A549 treated with GW870086 at 1 μM for 4 hours (cell line): Measurements from ENCODE around the gene PDILT. TPM values are rescaled to one million over a fixed set of nuclear protein-coding genes. Genes with fewer than 3 reads are reported as not detected.

Source experiments
- total RNA-seq: library from RNA; stranded (reverse); fragments of 200-300 nt; extraction: Qiagen RNA extraction; gene quantifications from 5 replicates; pipeline ENCODE4 v1.2.3, GENCODE V29; 2022; ENCODE audit warnings: low read depth

The PDILT gene, protein sequence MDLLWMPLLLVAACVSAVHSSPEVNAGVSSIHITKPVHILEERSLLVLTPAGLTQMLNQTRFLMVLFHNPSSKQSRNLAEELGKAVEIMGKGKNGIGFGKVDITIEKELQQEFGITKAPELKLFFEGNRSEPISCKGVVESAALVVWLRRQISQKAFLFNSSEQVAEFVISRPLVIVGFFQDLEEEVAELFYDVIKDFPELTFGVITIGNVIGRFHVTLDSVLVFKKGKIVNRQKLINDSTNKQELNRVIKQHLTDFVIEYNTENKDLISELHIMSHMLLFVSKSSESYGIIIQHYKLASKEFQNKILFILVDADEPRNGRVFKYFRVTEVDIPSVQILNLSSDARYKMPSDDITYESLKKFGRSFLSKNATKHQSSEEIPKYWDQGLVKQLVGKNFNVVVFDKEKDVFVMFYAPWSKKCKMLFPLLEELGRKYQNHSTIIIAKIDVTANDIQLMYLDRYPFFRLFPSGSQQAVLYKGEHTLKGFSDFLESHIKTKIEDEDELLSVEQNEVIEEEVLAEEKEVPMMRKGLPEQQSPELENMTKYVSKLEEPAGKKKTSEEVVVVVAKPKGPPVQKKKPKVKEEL
- not detected in 5 replicates for total RNA-seq

DNA sequence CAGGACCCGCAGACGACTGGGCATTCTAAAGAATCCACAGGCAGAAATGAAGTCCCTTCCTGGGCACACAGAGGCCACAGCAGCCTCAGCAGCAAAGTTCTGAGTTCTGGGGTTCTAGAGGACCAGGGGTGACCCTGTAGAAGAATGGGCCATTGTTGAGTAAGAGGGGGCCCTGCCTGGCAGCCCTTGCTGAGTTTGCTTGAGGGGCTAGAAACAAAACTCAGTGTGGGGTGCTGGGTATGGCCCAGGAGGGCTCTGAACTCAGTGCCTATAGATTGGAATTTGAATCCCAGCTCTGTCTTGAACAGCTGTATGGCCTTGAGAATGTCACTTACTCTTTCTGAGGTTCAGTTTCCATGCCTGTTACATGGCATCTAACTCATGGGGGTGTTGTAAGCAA lies at the start of gene PDILT:
Gene PDILT, minus strand, starts transcription at position 101 of the 400 bp plus-strand sequence. CDS start 5,437 bp downstream, outside the sequence.

GRCh38 chr16:20451364-20451763 lies 46.8 kb upstream of the PDILT start, which contains the start of gene ACSM2A:
Gene ACSM2A (plus strand): TSS chr16:20451521. CDS start chr16:20460115, 8,594 bp downstream.

DNA sequence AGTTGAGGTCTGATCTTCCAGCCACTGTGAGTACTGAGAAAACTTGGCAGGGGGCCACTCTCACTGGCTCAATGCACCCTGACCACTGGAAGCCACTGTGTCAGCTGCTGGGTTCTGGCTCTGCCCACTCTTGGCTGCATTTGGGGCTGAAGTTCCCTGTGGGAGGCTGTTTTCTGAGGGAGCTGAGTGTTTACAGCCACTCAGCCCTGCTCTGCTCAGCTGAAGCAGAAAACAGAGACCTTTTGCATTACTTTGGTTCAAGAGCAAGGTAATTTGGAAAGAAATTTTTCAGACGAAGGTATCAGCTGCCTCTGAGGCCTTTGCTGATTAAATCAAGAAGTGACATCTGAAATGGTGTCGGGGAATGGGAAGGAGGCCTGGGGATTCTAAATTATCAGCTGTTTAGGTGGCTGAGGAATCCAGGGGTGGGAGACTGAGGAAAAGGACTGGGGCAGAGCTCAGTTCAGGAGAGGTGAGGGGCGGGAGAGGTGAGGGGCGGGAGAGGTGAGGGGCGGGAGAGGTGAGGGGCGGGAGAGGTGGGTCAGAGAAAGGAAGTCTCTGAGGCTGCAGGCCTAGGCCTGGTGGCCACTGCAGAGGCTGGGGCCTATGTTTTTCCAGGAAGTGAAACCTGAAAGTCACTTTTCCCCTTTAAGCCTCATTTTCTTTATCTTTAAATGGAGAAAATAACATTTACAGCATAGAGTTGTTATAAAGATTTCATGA lies 5.0 kb upstream of the PDILT start, which contains the start of gene ACSM5:
Gene ACSM5, plus strand, starts transcription at position 137 of the 723 bp plus-strand sequence. CDS start 1,951 bp downstream, outside the sequence.

GRCh38 chr16:20352615-20353014 lies 51.9 kb downstream of the PDILT start, which contains the start of gene UMOD:
Gene UMOD (minus strand): TSS chr16:20352715. CDS start chr16:20350737, 1,978 bp downstream.

DNA sequence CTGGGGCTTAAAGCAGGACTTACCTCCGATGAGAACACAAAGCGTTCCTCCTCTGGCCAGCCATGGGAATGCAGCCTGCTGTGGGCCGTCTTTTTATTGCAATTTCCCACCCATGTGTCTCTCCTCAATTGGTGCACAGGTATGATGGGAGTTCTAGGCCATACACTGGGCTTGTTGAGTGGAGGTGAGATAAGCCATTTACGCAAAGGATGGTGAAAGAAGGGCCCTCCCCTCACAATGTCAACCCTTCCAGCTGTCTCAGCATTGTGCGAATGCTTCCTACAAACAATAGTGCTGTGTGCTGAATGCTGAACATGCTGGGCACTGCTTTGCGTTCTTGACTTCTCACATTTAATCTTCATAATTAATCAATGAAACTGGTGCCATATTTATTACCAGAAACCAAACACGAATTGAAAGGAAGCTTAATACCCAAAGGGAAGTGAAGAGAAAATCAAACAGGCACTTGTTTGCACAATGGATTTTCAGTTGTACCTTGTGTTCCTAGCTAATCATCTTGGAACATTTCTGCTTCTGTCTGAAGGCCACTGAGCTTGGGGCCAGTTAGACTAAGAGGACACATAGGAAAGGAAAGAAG lies 77.0 kb downstream of the PDILT start, which contains the start of gene GP2:
Gene GP2, minus strand, starts transcription at position 70 of the 598 bp plus-strand sequence. CDS start 1,082 bp downstream, outside the sequence.

Other genes with a start within 250 kb of the PDILT start
- not detected in 5 replicates for gene GP2, start 77.2 kb downstream of the PDILT start, total RNA-seq
- not detected in 5 replicates for gene UMOD, start 52.0 kb downstream of the PDILT start, total RNA-seq
- not detected in 5 replicates for gene ACSM5, start 4.8 kb upstream of the PDILT start, total RNA-seq
- not detected in 5 replicates for gene ACSM2A, start 46.8 kb upstream of the PDILT start, total RNA-seq
- gene ACSM2B, start 171.6 kb upstream of the PDILT start, total RNA-seq, result not detected in 5 replicates